Thyroid gland (tissue), 4 donors: Measurements from ENCODE around the gene DPP6.

Source experiments
- POLR2A ChIP-seq, 2 donors: fragments of 450-650 bp; IDR thresholded peaks; one replicate each; pipeline ENCODE4 v1.6.1; 2017; ENCODE audit warnings: antibody characterized with exemption in 2 of 2, mild to moderate bottlenecking in 2 of 2, moderate library complexity in 1 of 2
- TF ChIP-seq, protein P1 (sequence below), 6 experiments: fragments of 200-600 bp in 3 of 6; fragments of 450-650 bp in 3 of 6; sonication (generic) in 3 of 6; IDR thresholded peaks; one replicate each; pipeline ENCODE4 v1.5.1; 2016 to 2019; ENCODE audit warnings: antibody characterized with exemption in 6 of 6, mild to moderate bottlenecking in 2 of 6, inconsistent platforms in 1 of 6, moderate library complexity in 1 of 6

DNA sequence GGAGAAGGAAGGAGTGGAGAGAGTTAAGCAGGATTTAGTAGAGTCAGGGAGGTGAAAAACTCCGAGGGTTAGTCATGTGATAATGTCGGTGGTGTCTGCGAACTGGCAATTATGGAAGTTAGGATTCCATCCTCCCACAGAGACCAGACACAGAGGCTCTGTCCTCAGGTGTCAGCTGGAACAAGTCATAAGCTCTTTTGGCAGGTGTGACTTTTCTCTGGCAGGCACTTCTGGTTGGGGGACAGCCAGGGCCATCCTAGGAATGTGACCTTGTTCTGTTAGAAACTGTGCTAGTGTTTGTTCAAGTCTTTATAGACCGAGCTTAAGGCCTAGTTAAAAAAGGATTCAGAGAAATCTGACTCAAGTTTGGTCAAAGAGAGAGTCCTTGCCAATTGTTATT lies 371.0 kb downstream of the DPP6 start:
- TF ChIP-seq POLR2A (IDR thresholded peaks at IDR 0.05), result no peak
- TF ChIP-seq, protein P1, sequence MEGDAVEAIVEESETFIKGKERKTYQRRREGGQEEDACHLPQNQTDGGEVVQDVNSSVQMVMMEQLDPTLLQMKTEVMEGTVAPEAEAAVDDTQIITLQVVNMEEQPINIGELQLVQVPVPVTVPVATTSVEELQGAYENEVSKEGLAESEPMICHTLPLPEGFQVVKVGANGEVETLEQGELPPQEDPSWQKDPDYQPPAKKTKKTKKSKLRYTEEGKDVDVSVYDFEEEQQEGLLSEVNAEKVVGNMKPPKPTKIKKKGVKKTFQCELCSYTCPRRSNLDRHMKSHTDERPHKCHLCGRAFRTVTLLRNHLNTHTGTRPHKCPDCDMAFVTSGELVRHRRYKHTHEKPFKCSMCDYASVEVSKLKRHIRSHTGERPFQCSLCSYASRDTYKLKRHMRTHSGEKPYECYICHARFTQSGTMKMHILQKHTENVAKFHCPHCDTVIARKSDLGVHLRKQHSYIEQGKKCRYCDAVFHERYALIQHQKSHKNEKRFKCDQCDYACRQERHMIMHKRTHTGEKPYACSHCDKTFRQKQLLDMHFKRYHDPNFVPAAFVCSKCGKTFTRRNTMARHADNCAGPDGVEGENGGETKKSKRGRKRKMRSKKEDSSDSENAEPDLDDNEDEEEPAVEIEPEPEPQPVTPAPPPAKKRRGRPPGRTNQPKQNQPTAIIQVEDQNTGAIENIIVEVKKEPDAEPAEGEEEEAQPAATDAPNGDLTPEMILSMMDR (IDR thresholded peaks at IDR 0.05), result no peak
